ENCODE measurements around the gene OSBPL3.

OSBPL3 gene

GRCh38 chr7:24764011-24764410, 216.0 kb downstream of the OSBPL3 start:
- Histone ChIP-seq H3K27me3 (replicated peaks) (no peaks in the 10 kb centered on the region), H3K36me3 (replicated peaks) (no peaks in the 10 kb centered on the region), H3K4me3 (ENCODE audit: low read depth, low read length) (no peak overlapping the region), H3K27ac (no peak overlapping the region)
- DNase-seq = no peak
- in situ Hi-C loops (cut with HindIII; ENCODE audit: low pct_ligation_motif_present, low sequenced_read_pairs) = no loop called here
- no peak for TF ChIP-seq CTCF (IDR thresholded peaks at IDR 0.05; ENCODE audit: low read depth, low read length, missing control alignments)

- Histone ChIP-seq H3K27me3 (replicated peaks) (no peaks in the 10 kb centered on the region), H3K36me3 (replicated peaks) (no peaks in the 10 kb centered on the region), H3K27ac (no peak overlapping the region), H3K4me3 (ENCODE audit: low read depth, low read length) (no peak overlapping the region)
- DNase-seq = no peak
- no peak for TF ChIP-seq CTCF (IDR thresholded peaks at IDR 0.05; ENCODE audit: low read depth, low read length, missing control alignments)
- in situ Hi-C loops (cut with HindIII; ENCODE audit: low pct_ligation_motif_present, low sequenced_read_pairs) = no loop called here
These were observed 216.6 kb downstream of the OSBPL3 start for GRCh38 chr7:24763303-24763901.

GRCh38 chr7:24762771-24763170, 217.2 kb downstream of the OSBPL3 start:
- Histone ChIP-seq H3K27ac (no peak overlapping the region), H3K36me3 (replicated peaks) (no peaks in the 10 kb centered on the region), H3K4me3 (ENCODE audit: low read depth, low read length) (no peak overlapping the region), H3K27me3 (replicated peaks) (no peaks in the 10 kb centered on the region)
- TF ChIP-seq CTCF (IDR thresholded peaks at IDR 0.05; ENCODE audit: low read depth, low read length, missing control alignments) = no peak
- DNase-seq = no peak
- in situ Hi-C loops (cut with HindIII; ENCODE audit: low pct_ligation_motif_present, low sequenced_read_pairs) = no loop called here

GRCh38 chr7:24760968-24761367, 219.0 kb downstream of the OSBPL3 start:
- Histone ChIP-seq H3K27ac (no peak overlapping the region), H3K4me3 (ENCODE audit: low read depth, low read length) (no peak overlapping the region), H3K36me3 (replicated peaks) (no peaks in the 10 kb centered on the region), H3K27me3 (replicated peaks) (no peaks in the 10 kb centered on the region)
- in situ Hi-C loops (cut with HindIII; ENCODE audit: low pct_ligation_motif_present, low sequenced_read_pairs) = no loop called here
- DNase-seq = no peak
- no peak for TF ChIP-seq CTCF (IDR thresholded peaks at IDR 0.05; ENCODE audit: low read depth, low read length, missing control alignments)

GRCh38 chr7:24757353-24758275, 222.4 kb downstream of the OSBPL3 start, which contains the start of gene GSDME:
Gene GSDME (minus strand): TSS chr7:24757464. CDS start chr7:24749774, 7,690 bp downstream.
- no peak for TF ChIP-seq CTCF (IDR thresholded peaks at IDR 0.05; ENCODE audit: low read depth, low read length, missing control alignments)
- Histone ChIP-seq H3K27ac (peak within 1 kb of the TSS; percentile 33), H3K36me3 (replicated peaks) (no peaks in the 10 kb centered on the region), H3K27me3 (replicated peaks) (no peaks in the 10 kb centered on the region), H3K4me3 (ENCODE audit: low read depth, low read length) (peak within 1 kb of the TSS; percentile 75)
- in situ Hi-C loops (cut with HindIII; ENCODE audit: low pct_ligation_motif_present, low sequenced_read_pairs) = no loop called here
- DNase-seq = peak; percentile 11

Data from brain microvascular endothelial cell (primary cell).